ENCODE measurements around the gene WDR93. TPM values are rescaled to one million over a fixed set of nuclear protein-coding genes. Genes with fewer than 3 reads are reported as not detected.
"Not testable (repeated sequence)": the region's sequence is repeated elsewhere in the genome, so short reads cannot be mapped to it uniquely, and the experiment has no call there.

Gene WDR93
- total RNA-seq, 2 experiments from 2014 or later, result not detected

GRCh38 chr15:89677381-89677780 is 13.2 kb upstream of the WDR93 start:
- DNase-seq, result no peak
- intact Hi-C loops (cut with micrococcal nuclease), result no loop called here
- Mint-ChIP-seq H3K4me3 (no peak overlapping the region), H3K36me3 (no peaks in the 10 kb centered on the region), H3K27me3 (peaks cover 2% of the 10 kb centered on the region), H3K4me1 (ENCODE audit: low read depth) (no peaks in the 10 kb centered on the region), H3K27ac (no peak overlapping the region), H3K9me3 (no peaks in the 10 kb centered on the region)
- CTCF ChIA-PET, result no interaction called here
- POLR2A ChIA-PET, result no interaction called here

GRCh38 chr15:89679212-89679611 is 11.4 kb upstream of the WDR93 start, which contains the start of gene PLIN1:
TSS of gene PLIN1 (minus strand) at chr15:89679367. CDS start at chr15:89677489, 1,878 bp downstream.
- DNase-seq, result no peak
- H3K36me3 Mint-ChIP-seq, result peaks cover 4% of the 10 kb centered on the region
- H3K4me3 Mint-ChIP-seq, result no peak within 1 kb of the TSS
- ChIA-PET POLR2A (no interaction called here), CTCF (no interaction called here)
- no peaks in the 10 kb centered on the region for H3K4me1 Mint-ChIP-seq (ENCODE audit: low read depth)
- intact Hi-C loops (cut with micrococcal nuclease), result no loop called here
- H3K27me3 Mint-ChIP-seq, result peaks cover 2% of the 10 kb centered on the region
- no peak within 1 kb of the TSS for H3K27ac Mint-ChIP-seq
- H3K9me3 Mint-ChIP-seq, result no peaks in the 10 kb centered on the region

GRCh38 chr15:89680282-89680873 is 10.2 kb upstream of the WDR93 start:
- intact Hi-C loops (cut with micrococcal nuclease), result no loop called here
- Mint-ChIP-seq H3K27ac (no peak overlapping the region), H3K36me3 (peaks cover 4% of the 10 kb centered on the region), H3K4me1 (ENCODE audit: low read depth) (no peaks in the 10 kb centered on the region), H3K27me3 (peaks cover 2% of the 10 kb centered on the region), H3K9me3 (no peaks in the 10 kb centered on the region), H3K4me3 (no peak overlapping the region)
- ChIA-PET CTCF (no interaction called here), POLR2A (no interaction called here)
- no peak for DNase-seq

GRCh38 chr15:89681146-89681545 is 9.5 kb upstream of the WDR93 start:
- intact Hi-C loops (cut with micrococcal nuclease), result no loop called here
- H3K4me1 Mint-ChIP-seq (ENCODE audit: low read depth), result no peaks in the 10 kb centered on the region
- CTCF ChIA-PET, result no interaction called here

GRCh38 chr15:89685995-89686394 is 4.6 kb upstream of the WDR93 start:
- intact Hi-C loops (cut with micrococcal nuclease), result no loop called here
- DNase-seq, result no peak
- Mint-ChIP-seq H3K4me3 (no peak overlapping the region), H3K4me1 (ENCODE audit: low read depth) (peaks cover 5% of the 10 kb centered on the region), H3K36me3 (peaks cover 4% of the 10 kb centered on the region), H3K9me3 (no peaks in the 10 kb centered on the region), H3K27ac (no peak overlapping the region), H3K27me3 (no peaks in the 10 kb centered on the region)
- ChIA-PET CTCF (interaction anchor here (0.6 to 0.8 kb wide), 2 partner anchors 13 to 25 kb away, joined by 3 read pairs; no protein-coding TSS in a partner anchor), POLR2A (no interaction called here)

More at GRCh38 chr15:89681146-89681545, 9.5 kb upstream of the WDR93 start:
- Mint-ChIP-seq H3K36me3 (peaks cover 4% of the 10 kb centered on the region), H3K27ac (no peak overlapping the region), H3K9me3 (no peaks in the 10 kb centered on the region), H3K4me3 (no peak overlapping the region), H3K27me3 (no peaks in the 10 kb centered on the region)
- no peak for DNase-seq
- POLR2A ChIA-PET, result no interaction called here

GRCh38 chr15:89686522-89686921 is 4.1 kb upstream of the WDR93 start:
- Mint-ChIP-seq H3K4me3 (no peak overlapping the region), H3K36me3 (peaks cover 4% of the 10 kb centered on the region), H3K9me3 (no peaks in the 10 kb centered on the region), H3K27me3 (no peaks in the 10 kb centered on the region), H3K4me1 (ENCODE audit: low read depth) (peaks cover 5% of the 10 kb centered on the region), H3K27ac (no peak overlapping the region)
- POLR2A ChIA-PET, result no interaction called here
- CTCF ChIA-PET, result interaction anchor here (0.8 kb wide), 1 partner anchor 25 kb away, joined by 3 read pairs; no protein-coding TSS in a partner anchor
- DNase-seq, result no peak
- intact Hi-C loops (cut with micrococcal nuclease), result no loop called here

- H3K27ac Mint-ChIP-seq; H3K4me1 Mint-ChIP-seq (ENCODE audit: low read depth); DNase-seq; intact Hi-C loops (cut with micrococcal nuclease); POLR2A ChIA-PET; H3K27me3 Mint-ChIP-seq; H3K36me3 Mint-ChIP-seq; CTCF ChIA-PET; H3K9me3 Mint-ChIP-seq: not testable (repeated sequence)
- peak overlapping the region; percentile 86 for H3K4me3 Mint-ChIP-seq
Observed at GRCh38 chr15:89689930-89690275, 708 bp upstream of the WDR93 start.

GRCh38 chr15:89693091-89693490 is 2.5 kb downstream of the WDR93 start:
- ChIA-PET CTCF (no interaction called here), POLR2A (no interaction called here)
- no peak for DNase-seq
- Mint-ChIP-seq H3K27me3 (peaks cover 2% of the 10 kb centered on the region), H3K36me3 (no peaks in the 10 kb centered on the region), H3K9me3 (no peaks in the 10 kb centered on the region), H3K4me3 (no peak overlapping the region), H3K27ac (no peak overlapping the region), H3K4me1 (ENCODE audit: low read depth) (peaks cover 5% of the 10 kb centered on the region)
- intact Hi-C loops (cut with micrococcal nuclease), result no loop called here

- POLR2A ChIA-PET, result no interaction called here
- H3K36me3 Mint-ChIP-seq, result no peaks in the 10 kb centered on the region
- intact Hi-C loops (cut with micrococcal nuclease), result no loop called here
Observed at GRCh38 chr15:89693696-89694095, 3.1 kb downstream of the WDR93 start.

GRCh38 chr15:89695198-89695597 is 4.6 kb downstream of the WDR93 start:
- intact Hi-C loops (cut with micrococcal nuclease), result no loop called here
- ChIA-PET CTCF (no interaction called here), POLR2A (no interaction called here)
- H3K27me3 Mint-ChIP-seq, result peaks cover 4% of the 10 kb centered on the region
- no peak overlapping the region for H3K4me3 Mint-ChIP-seq
- no peaks in the 10 kb centered on the region for H3K9me3 Mint-ChIP-seq
- H3K4me1 Mint-ChIP-seq (ENCODE audit: low read depth), result peaks cover under 1% of the 10 kb centered on the region
- no peak for DNase-seq
- H3K36me3 Mint-ChIP-seq, result no peaks in the 10 kb centered on the region
- H3K27ac Mint-ChIP-seq, result no peak overlapping the region

More at GRCh38 chr15:89693696-89694095, 3.1 kb downstream of the WDR93 start:
- Mint-ChIP-seq H3K4me3 (no peak overlapping the region), H3K9me3 (no peaks in the 10 kb centered on the region), H3K27ac (no peak overlapping the region), H3K27me3 (peaks cover 2% of the 10 kb centered on the region), H3K4me1 (ENCODE audit: low read depth) (peaks cover 5% of the 10 kb centered on the region)
- no peak for DNase-seq
- CTCF ChIA-PET, result no interaction called here

GRCh38 chr15:89704411-89704810 is 13.8 kb downstream of the WDR93 start:
- Mint-ChIP-seq H3K27me3 (peaks cover 26% of the 10 kb centered on the region), H3K27ac (no peak overlapping the region), H3K9me3 (no peaks in the 10 kb centered on the region), H3K4me1 (ENCODE audit: low read depth) (no peaks in the 10 kb centered on the region), H3K36me3 (no peaks in the 10 kb centered on the region), H3K4me3 (no peak overlapping the region)
- DNase-seq, result no peak
- POLR2A ChIA-PET, result interaction anchor here (0.6 kb wide), 1 partner anchor 28 kb away, joined by 7 read pairs; no protein-coding TSS in a partner anchor
- CTCF ChIA-PET, result interaction anchor here (0.7 kb wide), 1 partner anchor 8 kb away, joined by 3 read pairs; no protein-coding TSS in a partner anchor
- intact Hi-C loops (cut with micrococcal nuclease), result no loop called here

GRCh38 chr15:89707577-89707976 is 17.0 kb downstream of the WDR93 start:
- intact Hi-C loops (cut with micrococcal nuclease), result no loop called here
- CTCF ChIA-PET, result no interaction called here
- POLR2A ChIA-PET, result no interaction called here
- H3K27ac Mint-ChIP-seq, result no peak overlapping the region
- H3K9me3 Mint-ChIP-seq, result no peaks in the 10 kb centered on the region
- no peaks in the 10 kb centered on the region for H3K36me3 Mint-ChIP-seq
- DNase-seq, result no peak
- H3K4me3 Mint-ChIP-seq, result no peak overlapping the region
- no peaks in the 10 kb centered on the region for H3K4me1 Mint-ChIP-seq (ENCODE audit: low read depth)
- H3K27me3 Mint-ChIP-seq, result peaks cover 18% of the 10 kb centered on the region

- ChIA-PET CTCF (interaction anchor here (0.7 kb wide), 1 partner anchor 45 kb away, joined by 3 read pairs; no protein-coding TSS in a partner anchor), POLR2A (no interaction called here)
- no peaks in the 10 kb centered on the region for H3K4me1 Mint-ChIP-seq (ENCODE audit: low read depth)
- no peaks in the 10 kb centered on the region for H3K36me3 Mint-ChIP-seq
- no peaks in the 10 kb centered on the region for H3K27me3 Mint-ChIP-seq
- no peaks in the 10 kb centered on the region for H3K9me3 Mint-ChIP-seq
- no peak overlapping the region for H3K4me3 Mint-ChIP-seq
- no peak overlapping the region for H3K27ac Mint-ChIP-seq
- intact Hi-C loops (cut with micrococcal nuclease), result no loop called here
- no peak for DNase-seq
Observed at GRCh38 chr15:89714775-89715174, 24.2 kb downstream of the WDR93 start.

All from activated CD4-positive, alpha-beta memory T cell treated with anti-CD3 and anti-CD28 coated beads for 36 hours (primary cell).